Esophagus squamous epithelium (tissue), 5 donors: ENCODE results near the gene AVEN. TPM values are rescaled to one million over a fixed set of nuclear protein-coding genes. Genes with fewer than 3 reads are reported as not detected.

Experiments used
- DNase-seq: peaks from one replicate; lab custom pipeline; 2025; lab: John Stamatoyannopoulos, UW
- H3K27ac ChIP-seq, 4 donors: fragments of 200-600 bp; sonication (generic); one replicate each; pipeline ENCODE4 v1.5.1; 2016 to 2019; ENCODE audit warnings: mild to moderate bottlenecking in 1 of 4
- H3K27me3 ChIP-seq, 4 donors: fragments of 200-600 bp; sonication (generic); 1 replicate in 3 of 4; 2 replicates in 1 of 4; pipeline versions ENCODE4 v1.5.1 to v1.6.0; 2017 to 2021; ENCODE audit warnings: antibody characterized with exemption in 1 of 4
- H3K36me3 ChIP-seq, 3 donors: fragments of 200-600 bp; sonication (generic); one replicate each; pipeline ENCODE4 v1.5.1; 2016 to 2019
- H3K4me1 ChIP-seq, 3 donors: fragments of 200-600 bp; sonication (generic); one replicate each; pipeline ENCODE4 v1.5.1; 2017 to 2019
- H3K4me3 ChIP-seq, 4 donors: fragments of 200-600 bp; sonication (generic); 1 replicate in 3 of 4; 2 replicates in 1 of 4; pipeline ENCODE4 v1.5.1; 2016 to 2019; ENCODE audit warnings: mild to moderate bottlenecking in 2 of 4, moderate library complexity in 1 of 4
- H3K9me3 ChIP-seq, 3 donors: fragments of 200-600 bp; sonication (generic); one replicate each; pipeline ENCODE4 v1.5.1; 2016 to 2019
- CTCF ChIP-seq, 6 experiments: fragments of 450-650 bp in 4 of 6; fragments of 200-600 bp in 2 of 6; sonication (generic) in 2 of 6; IDR thresholded peaks; one replicate each; pipeline ENCODE4 v1.5.1; 2016 to 2019; ENCODE audit warnings: antibody characterized with exemption in 6 of 6, mild to moderate bottlenecking in 4 of 6, moderate library complexity in 4 of 6
- POLR2A ChIP-seq, 4 donors: fragments of 450-650 bp; IDR thresholded peaks; one replicate each; pipeline ENCODE4 v1.6.1; 2017; ENCODE audit warnings: antibody characterized with exemption in 4 of 4, mild to moderate bottlenecking in 4 of 4, moderate library complexity in 3 of 4
- WGBS, 2 donors: methylation state at CpG; one replicate each; pipeline ENCODE4 v1.1.5; 2018; 5-methylcytosine and 5-hydroxymethylcytosine counted together
- intact Hi-C: fragments of 100-400 bp; cut with DNase I; formaldehyde crosslinking; loops from one replicate; pipeline ENCODE4 v1.15.0; 2022
- total RNA-seq, 4 donors: library from RNA; depleted of rRNA; stranded (reverse); fragments of >200 nt; gene quantifications; one replicate each; pipeline ENCODE4 v1.1.0, GENCODE V29; 2016
- donor health status: DM: yes; HTN: yes; CAD: no.

Gene AVEN
- total RNA-seq, 4 donors from 2014 or later = 9.9 to 17.5 (median 16.5) TPM

- Histone ChIP-seq H3K4me3 (no peak overlapping the region), H3K9me3 (no peaks in the 10 kb centered on the region), H3K36me3 (no peaks in the 10 kb centered on the region), H3K27ac (no peak overlapping the region), H3K4me1 (no peaks in the 10 kb centered on the region), H3K27me3 (no peaks in the 10 kb centered on the region)
- 90 to 94% methylated on average over 9 of the region's 9 CpGs for WGBS, 2 donors
- intact Hi-C loops = no loop called here
- TF ChIP-seq POLR2A (IDR thresholded peaks at IDR 0.05) = no peak
- no peak for TF ChIP-seq CTCF (IDR thresholded peaks at IDR 0.05)
- no peak for DNase-seq
Observed at GRCh38 chr15:34013746-34014145, 25.3 kb downstream of the AVEN start.

GRCh38 chr15:34012461-34013028 is 26.5 kb downstream of the AVEN start:
- H3K4me3 ChIP-seq = no peak overlapping the region
- no peaks in the 10 kb centered on the region for H3K4me1 ChIP-seq
- H3K36me3 ChIP-seq = no peaks in the 10 kb centered on the region
- no peak overlapping the region for H3K27ac ChIP-seq
- DNase-seq = no peak
- 90 to 93% methylated on average over 4 of the region's 4 CpGs for WGBS, 2 donors
- H3K9me3 ChIP-seq = no peaks in the 10 kb centered on the region
- no peaks in the 10 kb centered on the region for H3K27me3 ChIP-seq
- intact Hi-C loops = no loop called here
- TF ChIP-seq CTCF (IDR thresholded peaks at IDR 0.05) (no peak), POLR2A (IDR thresholded peaks at IDR 0.05) (no peak)

GRCh38 chr15:34011481-34011880 is 27.5 kb downstream of the AVEN start:
- H3K36me3 ChIP-seq = no peaks in the 10 kb centered on the region
- TF ChIP-seq CTCF (IDR thresholded peaks at IDR 0.05) (no peak), POLR2A (IDR thresholded peaks at IDR 0.05) (no peak)
- H3K9me3 ChIP-seq = no peaks in the 10 kb centered on the region
- H3K4me3 ChIP-seq = no peak overlapping the region
- WGBS, 2 donors = 81 to 91% methylated on average over 2 of the region's 2 CpGs
- H3K4me1 ChIP-seq = no peaks in the 10 kb centered on the region
- intact Hi-C loops = no loop called here
- no peak for DNase-seq
- no peaks in the 10 kb centered on the region for H3K27me3 ChIP-seq
- H3K27ac ChIP-seq = no peak overlapping the region

- intact Hi-C loops = no loop called here
- 90 to 92% methylated on average over 5 of the region's 5 CpGs for WGBS, 2 donors
Observed at GRCh38 chr15:34010921-34011320, 28.1 kb downstream of the AVEN start.

GRCh38 chr15:34009656-34010055 is 29.3 kb downstream of the AVEN start:
- Histone ChIP-seq H3K27ac (no peak overlapping the region), H3K27me3 (no peaks in the 10 kb centered on the region), H3K36me3 (no peaks in the 10 kb centered on the region), H3K9me3 (no peaks in the 10 kb centered on the region), H3K4me1 (no peaks in the 10 kb centered on the region), H3K4me3 (no peak overlapping the region)
- 96 to 100% methylated on average over 1 of the region's 1 CpG for WGBS, 2 donors
- TF ChIP-seq CTCF (IDR thresholded peaks at IDR 0.05) (no peak), POLR2A (IDR thresholded peaks at IDR 0.05) (no peak)
- DNase-seq = no peak
- intact Hi-C loops = no loop called here

More at GRCh38 chr15:34010921-34011320, 28.1 kb downstream of the AVEN start:
- H3K9me3 ChIP-seq = no peaks in the 10 kb centered on the region
- H3K4me3 ChIP-seq = no peak overlapping the region
- no peaks in the 10 kb centered on the region for H3K36me3 ChIP-seq
- no peaks in the 10 kb centered on the region for H3K27me3 ChIP-seq
- no peak for DNase-seq
- H3K4me1 ChIP-seq = no peaks in the 10 kb centered on the region
- no peak overlapping the region for H3K27ac ChIP-seq
- TF ChIP-seq CTCF (IDR thresholded peaks at IDR 0.05) (no peak), POLR2A (IDR thresholded peaks at IDR 0.05) (no peak)
